H1 (cell line): Measurements from ENCODE around the gene MATN1. TPM values are rescaled to one million over a fixed set of nuclear protein-coding genes. Genes with fewer than 3 reads are reported as not detected.

Experiments
- CTCF ChIA-PET: fragments of 300-600 bp; sonication (Branson Sonifier 250); formaldehyde crosslinking; loops from one replicate; lab custom pipeline; 2021; ENCODE audit not compliant: partially characterized antibody; lab: Charles Lee
- POLR2A ChIA-PET: fragments of 300-600 bp; sonication (Branson Sonifier 250); formaldehyde crosslinking; loops from one replicate; lab custom pipeline; 2021; ENCODE audit warnings: inconsistent platforms; ENCODE audit not compliant: partially characterized antibody; lab: Charles Lee
- DNase-seq, 2 experiments: peaks; one replicate each; pipeline versions ENCODE4 v3.0.0 to v3.0.0-alpha.2; 2010 to 2022; ENCODE audit warnings: low spot score in 2 of 2, low read depth in 1 of 2, mixed read lengths in 1 of 2
- FAIRE-seq: peaks from 2 replicates; lab custom pipeline; 2011; peaks lifted over from hg19 to GRCh38; lab: Jason Lieb, UNC
- H2AFZ ChIP-seq: 2 replicates; pipeline ENCODE4 v1.8.1; 2012; ENCODE audit warnings: low read length, inconsistent platforms
- H2AK5ac ChIP-seq: 2 replicates; pipeline ENCODE4 v1.6.1; 2013; ENCODE audit warnings: low read depth, low read length
- H2BK120ac ChIP-seq: replicated peaks from 2 replicates; pipeline ENCODE3; 2013; ENCODE audit warnings: low read depth, low read length, inconsistent platforms
- H2BK12ac ChIP-seq: 2 replicates; pipeline ENCODE4 v1.6.1; 2013; ENCODE audit warnings: low read depth, low read length
- H2BK15ac ChIP-seq: 2 replicates; pipeline ENCODE4 v1.6.1; 2013; ENCODE audit warnings: low read length
- H2BK20ac ChIP-seq: 2 replicates; pipeline ENCODE4 v1.6.1; 2013; ENCODE audit warnings: low read length
- H2BK5ac ChIP-seq: 2 replicates; pipeline ENCODE4 v1.6.1; 2013; ENCODE audit warnings: low read depth, low read length
- H3K14ac ChIP-seq: 2 replicates; pipeline ENCODE4 v1.6.1; 2013; ENCODE audit warnings: inconsistent platforms; ENCODE audit not compliant: insufficient read length
- H3K18ac ChIP-seq: 2 replicates; pipeline ENCODE4 v1.6.1; 2013; ENCODE audit warnings: low read length; ENCODE audit errors: extremely low read depth
- H3K23ac ChIP-seq: 2 replicates; pipeline ENCODE4 v1.6.1; 2013; ENCODE audit warnings: inconsistent platforms; ENCODE audit not compliant: insufficient read length
- H3K23me2 ChIP-seq: 2 replicates; pipeline ENCODE4 v1.6.1; 2013; ENCODE audit warnings: low read depth, low read length
- H3K27ac ChIP-seq: 2 replicates; pipeline ENCODE4 v1.6.1; 2011; ENCODE audit warnings: low read depth, low read length, inconsistent platforms
- H3K27me3 ChIP-seq, 4 experiments: replicated peaks in 1 of 4; 1 replicate in 1 of 4; 2 replicates in 3 of 4; pipeline versions ENCODE4 v1.6.1 to v1.8.1; 2011 to 2013; ENCODE audit warnings: low read length in 3 of 4, mild to moderate bottlenecking in 3 of 4, inconsistent platforms in 2 of 4, mixed read lengths in 2 of 4, moderate library complexity in 1 of 4; ENCODE audit not compliant: control insufficient read depth in 3 of 4, insufficient read depth in 3 of 4; ENCODE audit errors: extremely low read depth in 1 of 4
- H3K36me3 ChIP-seq, 4 experiments: 2 replicates each; pipeline versions ENCODE4 v1.6.1 to v1.8.1; 2011 to 2013; ENCODE audit warnings: mild to moderate bottlenecking in 4 of 4, low read length in 3 of 4, moderate library complexity in 2 of 4, control low read depth in 1 of 4, inconsistent platforms in 1 of 4; ENCODE audit not compliant: insufficient read depth in 4 of 4, control insufficient read depth in 2 of 4
- H3K4ac ChIP-seq: replicated peaks from 2 replicates; pipeline ENCODE3; 2013; ENCODE audit warnings: low read length, low read depth, mixed read lengths, inconsistent platforms; ENCODE audit not compliant: insufficient read length
- H3K4me1 ChIP-seq, 4 experiments: replicated peaks in 1 of 4; 1 replicate in 1 of 4; 2 replicates in 3 of 4; pipeline versions ENCODE4 v1.6.1 to v1.8.1; 2011 to 2013; ENCODE audit warnings: low read length in 3 of 4, inconsistent platforms in 2 of 4, mixed read lengths in 1 of 4; ENCODE audit not compliant: insufficient read depth in 4 of 4, control insufficient read depth in 3 of 4
- H3K4me2 ChIP-seq, 2 experiments: 2 replicates each; pipeline versions ENCODE4 v1.6.1 to v1.8.1; 2011 to 2013; ENCODE audit warnings: low read depth in 2 of 2, low read length in 2 of 2, control low read depth in 1 of 2, inconsistent platforms in 1 of 2, mild to moderate bottlenecking in 1 of 2; ENCODE audit not compliant: insufficient read depth in 1 of 2
- H3K4me3 ChIP-seq, 4 experiments: fragments of 200-600, 300-600 bp in 1 of 4; sonication (generic), shearing (Covaris generic), sonication (Bioruptor Twin) in 1 of 4; 2 replicates each; pipeline versions ENCODE4 v1.5.1 to v1.8.1; 2011 to 2016; ENCODE audit warnings: low read length in 4 of 4, low read depth in 3 of 4, control low read depth in 2 of 4, inconsistent platforms in 2 of 4, mild to moderate bottlenecking in 2 of 4, mixed read lengths in 1 of 4, moderate library complexity in 1 of 4; ENCODE audit not compliant: insufficient read depth in 2 of 4; ENCODE audit errors: extremely low read depth in 1 of 4
- H3K56ac ChIP-seq: replicated peaks from 2 replicates; pipeline ENCODE3; 2013; ENCODE audit warnings: low read depth, mild to moderate bottlenecking, mixed read lengths, low read length, inconsistent platforms; ENCODE audit not compliant: insufficient read length
- H3K79me1 ChIP-seq: 2 replicates; pipeline ENCODE4 v1.6.1; 2013; ENCODE audit warnings: low read depth, low read length, control low read depth
- H3K79me2 ChIP-seq, 2 experiments: 2 replicates each; pipeline versions ENCODE4 v1.6.1 to v1.8.1; 2012 to 2013; ENCODE audit warnings: low read length in 2 of 2, mild to moderate bottlenecking in 2 of 2, inconsistent platforms in 1 of 2; ENCODE audit not compliant: insufficient read depth in 2 of 2, control insufficient read depth in 1 of 2
- H3K9ac ChIP-seq, 4 experiments: replicated peaks in 1 of 4; 1 replicate in 1 of 4; 2 replicates in 3 of 4; pipeline versions ENCODE4 v1.6.1 to v1.8.1; 2011 to 2013; ENCODE audit warnings: low read depth in 3 of 4, low read length in 3 of 4, control low read depth in 2 of 4, mild to moderate bottlenecking in 2 of 4, moderate library complexity in 2 of 4, inconsistent platforms in 1 of 4; ENCODE audit errors: extremely low read depth in 1 of 4
- H3K9me3 ChIP-seq, 2 experiments: 2 replicates each; pipeline versions ENCODE4 v1.6.1 to v1.8.1; 2012 to 2013; ENCODE audit warnings: mild to moderate bottlenecking in 2 of 2, moderate library complexity in 2 of 2, control low read depth in 1 of 2, inconsistent platforms in 1 of 2, low read depth in 1 of 2, low read length in 1 of 2, mixed read lengths in 1 of 2; ENCODE audit not compliant: insufficient read depth in 2 of 2
- H4K20me1 ChIP-seq, 2 experiments: replicated peaks in 1 of 2; 2 replicates each; pipeline versions ENCODE3 to v1.8.1; 2011 to 2013; ENCODE audit warnings: inconsistent platforms in 2 of 2, low read length in 2 of 2, mild to moderate bottlenecking in 1 of 2; ENCODE audit not compliant: insufficient read depth in 2 of 2, control insufficient read depth in 1 of 2
- H4K5ac ChIP-seq: 2 replicates; pipeline ENCODE4 v1.6.1; 2013; ENCODE audit warnings: low read length, low read depth, mixed read lengths, inconsistent platforms; ENCODE audit not compliant: insufficient read length
- H4K8ac ChIP-seq: 2 replicates; pipeline ENCODE4 v1.8.0; 2013; ENCODE audit warnings: mild to moderate bottlenecking, moderate library complexity, low read length, inconsistent platforms; ENCODE audit not compliant: insufficient read depth; ENCODE audit errors: extremely low read depth
- H4K91ac ChIP-seq: replicated peaks from 2 replicates; pipeline ENCODE3; 2013; ENCODE audit warnings: low read length, mixed read lengths, inconsistent platforms; ENCODE audit not compliant: insufficient read length
- ASH2L ChIP-seq: fragments of 200-600, 300-600 bp; sonication (generic); IDR thresholded peaks from one replicate; pipeline ENCODE4 v1.7.1; 2017; ENCODE audit warnings: low read length
- CBX8 ChIP-seq: fragments of 300-800, 300-1000 bp; sonication (generic); IDR thresholded peaks from 2 replicates; pipeline ENCODE4 v1.7.1; 2016; ENCODE audit warnings: low read depth, low read length, borderline replicate concordance
- CHD2 ChIP-seq: IDR thresholded peaks from 2 replicates; pipeline ENCODE4 v1.6.1; 2012; ENCODE audit warnings: low read length, improper control_type of control experiment
- HDAC6 ChIP-seq: IDR thresholded peaks from one replicate; pipeline ENCODE4 v1.7.1; 2012; ENCODE audit warnings: low read depth, mild to moderate bottlenecking, inconsistent platforms, low read length, moderate library complexity
- MAX ChIP-seq: IDR thresholded peaks from 2 replicates; pipeline ENCODE4 v1.6.1; 2012; ENCODE audit warnings: inconsistent platforms
- NRF1 ChIP-seq: IDR thresholded peaks from 2 replicates; pipeline ENCODE4 v1.6.1; 2011; ENCODE audit warnings: mild to moderate bottlenecking, low read depth, low read length, improper control_type of control experiment
- POU5F1 ChIP-seq: IDR thresholded peaks from 2 replicates; pipeline ENCODE4 v1.6.1; 2011; ENCODE audit warnings: low read depth, mild to moderate bottlenecking, low read length, moderate library complexity
- RFX5 ChIP-seq: IDR thresholded peaks from 2 replicates; pipeline ENCODE4 v1.6.1; 2011; ENCODE audit warnings: low read depth, low read length, improper control_type of control experiment, borderline replicate concordance
- RNF2 ChIP-seq: fragments of 200-900, 300-1000 bp; sonication (generic); IDR thresholded peaks from 2 replicates; pipeline ENCODE4 v1.7.1; 2016; ENCODE audit warnings: borderline replicate concordance, low read depth, mild to moderate bottlenecking, antibody characterized with exemption, low read length; ENCODE audit not compliant: poor library complexity, severe bottlenecking; ENCODE audit errors: missing control alignments
- RXRA ChIP-seq: IDR thresholded peaks from 2 replicates; pipeline ENCODE4 v1.6.1; 2011; ENCODE audit warnings: low read depth, mild to moderate bottlenecking, low read length, moderate library complexity; ENCODE audit not compliant: insufficient read depth
- TCF12 ChIP-seq: IDR thresholded peaks from 2 replicates; pipeline ENCODE4 v1.6.1; 2011; ENCODE audit warnings: low read depth, mild to moderate bottlenecking, low read length
- whole genome bisulfite sequencing, 2 experiments: shearing (Covaris generic) in 1 of 2; methylation state at CpG; one replicate each; pipeline versions ENCODE4 v1.1.6 to v1.1.7; 2013 to 2015; ENCODE audit warnings: low lambda C conversion rate in 2 of 2, mixed read lengths in 2 of 2, inconsistent platforms in 1 of 2, low coverage in 1 of 2, missing lambda C conversion rate in 1 of 2; ENCODE audit not compliant: insufficient replicate concordance in 2 of 2, insufficient coverage in 1 of 2, insufficient read length in 1 of 2; ENCODE audit errors: extremely low coverage in 1 of 2, missing lambda C conversion rate in 1 of 2; 5-methylcytosine and 5-hydroxymethylcytosine counted together
- polyA plus RNA-seq, 7 experiments: library from polyadenylated mRNA; depleted of rRNA in 3 of 7; stranded (reverse) in 5 of 7; unstranded in 2 of 7; fragments of >200 nt in 5 of 7; fragments of 200-250 nt in 2 of 7; gene quantifications; 1 replicate in 5 of 7; 2 replicates in 1 of 7; 4 replicates in 1 of 7; pipeline versions ENCODE4 v1.2.1 to v1.2.3, GENCODE V29; 2011 to 2013; ENCODE audit warnings: missing spikeins in 2 of 7, mixed read lengths in 2 of 7
- total RNA-seq: library from RNA; stranded (reverse); fragmentation: NEBNext Ultra II Directional; extraction: Animal tissue kit (Norgen Biotek cat#: 25700); gene quantifications from 2 replicates; pipeline ENCODE4 v1.2.1, GENCODE V29; 2021

MATN1 gene
- total and polyA plus RNA-seq, 2 of the 8 experiments (the other 6 are each of a cell fraction or from before 2014, with no cell fraction given) = 0.12 to 0.28 TPM

GRCh38 chr1:30733493-30733892 lies 10.1 kb upstream of the MATN1 start:
- WGBS, 2 experiments = 81% methylated on average over 7 of the region's 8 CpGs; no CpG with 5 or more reads in 1 of the 2 experiments
- FAIRE-seq = no peak

More at GRCh38 chr1:30733493-30733892, 10.1 kb upstream of the MATN1 start:
- Histone ChIP-seq H3K4me3 (no peak overlapping the region), H3K4me2 (no peak overlapping the region), H3K4ac (no peak overlapping the region), H3K23ac (no peak overlapping the region), H3K56ac (no peak overlapping the region), H4K91ac (no peak overlapping the region), H4K20me1 (no peaks in the 10 kb centered on the region), H2BK20ac (no peak overlapping the region), H3K27ac (no peak overlapping the region), H2AK5ac (no peak overlapping the region), H3K14ac (no peak overlapping the region), H3K9me3 (no peaks in the 10 kb centered on the region), H3K23me2 (peaks cover 4% of the 10 kb centered on the region; the same call in 1 of the 2 replicates), H3K27me3 (no peaks in the 10 kb centered on the region), H4K8ac (no peak overlapping the region), H3K18ac (no peak overlapping the region), H4K5ac (no peak overlapping the region), H3K79me1 (no peaks in the 10 kb centered on the region), H2BK15ac (no peak overlapping the region), H3K9ac (no peak overlapping the region), H2BK12ac (no peak overlapping the region), H2AFZ (no peak overlapping the region), H3K79me2 (no peaks in the 10 kb centered on the region), H3K36me3 (no peaks in the 10 kb centered on the region), H2BK5ac (no peak overlapping the region), H3K4me1 (peaks cover 0 to 3% (median 0%) of the 10 kb centered on the region in 4 experiments; a peak in 2 of 7 replicates), H2BK120ac (no peak overlapping the region)
- POLR2A ChIA-PET = interaction anchor here (0.8 to 1.5 kb wide), 3 partner anchors 10 to 200 kb away, joined by 3 to 4 read pairs (median 3); no protein-coding TSS in a partner anchor
- DNase-seq = no peak
- TF ChIP-seq ASH2L (no peak), MAX (no peak), RXRA (no peak), POU5F1 (no peak), HDAC6 (no peak), TCF12 (no peak), CBX8 (no peak), RNF2 (no peak), CHD2 (no peak), NRF1 (no peak), RFX5 (no peak)
- CTCF ChIA-PET = interaction anchor here (0.7 to 55.1 kb wide), 5 partner anchors 10 to 153 kb away, joined by 3 to 1640 read pairs (median 10); partner anchors contain the start of genes LAPTM5 and MATN1
